Astrocyte (in vitro differentiated cells and primary cell): ENCODE data around the gene TNKS1BP1.

Source experiments
- EZH2 ChIP-seq: IDR thresholded peaks from 2 replicates; pipeline ENCODE4 v1.6.1; 2012; ENCODE audit warnings: mild to moderate bottlenecking, low read length, inconsistent platforms; ENCODE audit not compliant: insufficient read depth
- TF ChIP-seq, protein P1 (sequence below): IDR thresholded peaks from 2 replicates; pipeline ENCODE4 v1.5.1; 2011; ENCODE audit warnings: low read depth, mild to moderate bottlenecking, inconsistent platforms, low read length, moderate library complexity; ENCODE audit not compliant: insufficient read depth

DNA sequence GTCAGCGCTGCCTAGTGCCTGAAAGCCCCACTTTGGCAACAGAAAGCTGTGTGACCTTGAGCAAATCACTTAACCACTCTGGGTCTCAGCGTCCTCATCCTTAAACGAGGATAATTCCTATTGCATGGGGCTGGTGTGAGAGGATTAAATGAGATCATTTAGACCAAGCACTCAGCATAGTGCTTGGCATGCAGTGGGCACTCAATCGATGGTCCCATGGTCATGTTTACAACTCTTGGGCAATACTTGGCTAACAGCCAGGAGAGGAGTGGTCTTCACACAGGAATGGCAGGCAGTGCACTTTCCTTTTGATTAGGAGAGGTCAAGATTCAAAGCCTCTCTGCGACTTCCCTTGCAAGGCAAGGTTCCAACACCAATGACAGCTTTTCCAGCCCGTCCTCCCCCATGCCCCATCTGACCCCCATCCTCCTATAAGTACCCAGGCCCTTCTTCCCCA lies 14.1 kb downstream of the TNKS1BP1 start:
- TF ChIP-seq, protein P1, sequence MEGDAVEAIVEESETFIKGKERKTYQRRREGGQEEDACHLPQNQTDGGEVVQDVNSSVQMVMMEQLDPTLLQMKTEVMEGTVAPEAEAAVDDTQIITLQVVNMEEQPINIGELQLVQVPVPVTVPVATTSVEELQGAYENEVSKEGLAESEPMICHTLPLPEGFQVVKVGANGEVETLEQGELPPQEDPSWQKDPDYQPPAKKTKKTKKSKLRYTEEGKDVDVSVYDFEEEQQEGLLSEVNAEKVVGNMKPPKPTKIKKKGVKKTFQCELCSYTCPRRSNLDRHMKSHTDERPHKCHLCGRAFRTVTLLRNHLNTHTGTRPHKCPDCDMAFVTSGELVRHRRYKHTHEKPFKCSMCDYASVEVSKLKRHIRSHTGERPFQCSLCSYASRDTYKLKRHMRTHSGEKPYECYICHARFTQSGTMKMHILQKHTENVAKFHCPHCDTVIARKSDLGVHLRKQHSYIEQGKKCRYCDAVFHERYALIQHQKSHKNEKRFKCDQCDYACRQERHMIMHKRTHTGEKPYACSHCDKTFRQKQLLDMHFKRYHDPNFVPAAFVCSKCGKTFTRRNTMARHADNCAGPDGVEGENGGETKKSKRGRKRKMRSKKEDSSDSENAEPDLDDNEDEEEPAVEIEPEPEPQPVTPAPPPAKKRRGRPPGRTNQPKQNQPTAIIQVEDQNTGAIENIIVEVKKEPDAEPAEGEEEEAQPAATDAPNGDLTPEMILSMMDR = no peak
- no peak for TF ChIP-seq EZH2
